H9 (cell line): ENCODE measurements around the gene NVL. TPM values are rescaled to one million over a fixed set of nuclear protein-coding genes. Genes with fewer than 3 reads are reported as not detected.

ENCODE experiments used
- DNase-seq: peaks from one replicate; pipeline ENCODE4 v3.0.0-alpha.2; 2017
- H2AFZ ChIP-seq: one replicate; pipeline ENCODE4 v1.6.1; 2013; ENCODE audit warnings: mild to moderate bottlenecking, low read length, control low read depth, moderate library complexity
- H2AK5ac ChIP-seq: 2 replicates; pipeline ENCODE4 v1.6.1; 2013; ENCODE audit warnings: low read length, control low read depth, mixed read lengths; ENCODE audit not compliant: insufficient read length
- H2BK120ac ChIP-seq: one replicate; pipeline ENCODE4 v1.6.1; 2013; ENCODE audit warnings: low read depth, mild to moderate bottlenecking, low read length, control low read depth, inconsistent platforms; ENCODE audit not compliant: poor library complexity, severe bottlenecking
- H2BK12ac ChIP-seq: 2 replicates; pipeline ENCODE4 v1.6.1; 2013; ENCODE audit warnings: low read length, control low read depth, mixed read lengths, low read depth; ENCODE audit not compliant: insufficient read length
- H2BK15ac ChIP-seq: 2 replicates; pipeline ENCODE4 v1.6.1; 2013; ENCODE audit warnings: low read depth, low read length, control low read depth
- H2BK20ac ChIP-seq: one replicate; pipeline ENCODE4 v1.6.1; 2013; ENCODE audit warnings: low read depth, mild to moderate bottlenecking, low read length, control low read depth, inconsistent platforms; ENCODE audit not compliant: poor library complexity, severe bottlenecking
- H2BK5ac ChIP-seq: 2 replicates; pipeline ENCODE4 v1.6.1; 2013; ENCODE audit warnings: low read length, control low read depth, mixed read lengths; ENCODE audit not compliant: insufficient read length
- H3K14ac ChIP-seq: 2 replicates; pipeline ENCODE4 v1.6.1; 2013; ENCODE audit warnings: low read length, control low read depth; ENCODE audit not compliant: insufficient read depth
- H3K18ac ChIP-seq: 2 replicates; pipeline ENCODE4 v1.6.1; 2013; ENCODE audit warnings: low read depth, mild to moderate bottlenecking, mixed read lengths, low read length, control low read depth; ENCODE audit not compliant: insufficient read length
- H3K23ac ChIP-seq: 2 replicates; pipeline ENCODE4 v1.6.1; 2013; ENCODE audit warnings: low read length, control low read depth, mixed read lengths, low read depth; ENCODE audit not compliant: insufficient read length
- H3K23me2 ChIP-seq: 2 replicates; pipeline ENCODE4 v1.6.1; 2013; ENCODE audit warnings: low read depth, mild to moderate bottlenecking, mixed read lengths, low read length, control low read depth; ENCODE audit not compliant: insufficient read length, poor library complexity, severe bottlenecking
- H3K27ac ChIP-seq: 2 replicates; pipeline ENCODE4 v1.5.1; 2013; ENCODE audit warnings: low read length, control low read depth, mixed read lengths, low read depth; ENCODE audit not compliant: insufficient read length
- H3K27me3 ChIP-seq: 2 replicates; pipeline ENCODE4 v1.6.1; 2013; ENCODE audit warnings: low read length, control low read depth, inconsistent platforms; ENCODE audit not compliant: insufficient read depth
- H3K4ac ChIP-seq: 2 replicates; pipeline ENCODE4 v1.6.1; 2013; ENCODE audit warnings: low read depth, mild to moderate bottlenecking, control low read depth, inconsistent platforms, low read length, moderate library complexity
- H3K4me1 ChIP-seq: 2 replicates; pipeline ENCODE4 v1.6.1; 2013; ENCODE audit warnings: low read length, control low read depth, inconsistent platforms; ENCODE audit not compliant: insufficient read depth
- H3K4me2 ChIP-seq: 2 replicates; pipeline ENCODE4 v1.6.1; 2013; ENCODE audit warnings: low read length, control low read depth, mixed read lengths; ENCODE audit not compliant: insufficient read length, insufficient read depth
- H3K56ac ChIP-seq: 2 replicates; pipeline ENCODE4 v1.6.1; 2013; ENCODE audit warnings: low read depth, mild to moderate bottlenecking, mixed read lengths, low read length, control low read depth; ENCODE audit not compliant: insufficient read length
- H3K79me1 ChIP-seq: 2 replicates; pipeline ENCODE4 v1.6.1; 2013; ENCODE audit warnings: low read depth, mild to moderate bottlenecking, moderate library complexity, low read length, control low read depth, inconsistent platforms; ENCODE audit not compliant: insufficient read depth, poor library complexity, severe bottlenecking
- H3K79me2 ChIP-seq: 2 replicates; pipeline ENCODE4 v1.6.1; 2013; ENCODE audit warnings: low read length, control low read depth, inconsistent platforms; ENCODE audit not compliant: insufficient read depth
- H3K9ac ChIP-seq: 2 replicates; pipeline ENCODE4 v1.6.1; 2013; ENCODE audit warnings: low read length, control low read depth, mixed read lengths; ENCODE audit not compliant: insufficient read length; ENCODE audit errors: extremely low read depth
- H3K9me3 ChIP-seq: one replicate; pipeline ENCODE4 v1.6.1; 2013; ENCODE audit warnings: low read depth, low read length, inconsistent platforms; ENCODE audit not compliant: control insufficient read depth
- H3T11ph ChIP-seq: one replicate; pipeline ENCODE4 v1.6.1; 2013; ENCODE audit warnings: mild to moderate bottlenecking, low read length, control low read depth, inconsistent platforms
- H4K20me1 ChIP-seq: one replicate; pipeline ENCODE4 v1.6.1; 2013; ENCODE audit not compliant: control insufficient read depth, insufficient read length, insufficient read depth
- H4K5ac ChIP-seq: 2 replicates; pipeline ENCODE4 v1.6.1; 2013; ENCODE audit warnings: low read depth, mild to moderate bottlenecking, mixed read lengths, low read length, control low read depth; ENCODE audit not compliant: insufficient read length
- H4K8ac ChIP-seq: replicated peaks from 2 replicates; pipeline ENCODE4 v1.6.1; 2013; ENCODE audit warnings: low read length, control low read depth, mixed read lengths, low read depth; ENCODE audit not compliant: insufficient read length
- H4K91ac ChIP-seq: 2 replicates; pipeline ENCODE4 v1.6.1; 2013; ENCODE audit warnings: low read depth, mild to moderate bottlenecking, moderate library complexity, mixed read lengths, low read length, control low read depth; ENCODE audit not compliant: insufficient read length
- H3K27ac Mint-ChIP-seq, 3 experiments: 2 replicates in 2 of 3; 3 replicates in 1 of 3; pipeline ENCODE4 v1.8.0; 2020 to 2021; ENCODE audit warnings: mixed read lengths in 3 of 3, mild to moderate bottlenecking in 1 of 3, moderate library complexity in 1 of 3
- H3K27me3 Mint-ChIP-seq: 2 replicates; pipeline ENCODE4 v1.8.0; 2021; ENCODE audit warnings: low read depth, mild to moderate bottlenecking, moderate library complexity, mixed read lengths
- H3K36me3 Mint-ChIP-seq, 3 experiments: 2 replicates in 2 of 3; 3 replicates in 1 of 3; pipeline ENCODE4 v1.8.0; 2020 to 2021; ENCODE audit warnings: low read depth in 3 of 3, mixed read lengths in 3 of 3; ENCODE audit not compliant: insufficient read depth in 1 of 3
- H3K4me1 Mint-ChIP-seq, 2 experiments: 2 replicates each; pipeline ENCODE4 v1.8.0; 2020; ENCODE audit warnings: mixed read lengths in 2 of 2
- H3K4me3 Mint-ChIP-seq, 2 experiments: 2 replicates in 1 of 2; 3 replicates in 1 of 2; pipeline ENCODE4 v1.8.0; 2020 to 2021; ENCODE audit warnings: mild to moderate bottlenecking in 2 of 2, mixed read lengths in 2 of 2, moderate library complexity in 1 of 2
- H3K9me3 Mint-ChIP-seq, 2 experiments: 2 replicates in 1 of 2; 3 replicates in 1 of 2; pipeline ENCODE4 v1.8.0; 2020; ENCODE audit warnings: mild to moderate bottlenecking in 2 of 2, mixed read lengths in 2 of 2, moderate library complexity in 1 of 2
- WGBS: extraction: QIAGEN DNeasy Blood & Tissue Kit; methylation state at CpG from one replicate; pipeline ENCODE4 v1.1.7; 2013; ENCODE audit warnings: missing lambda C conversion rate, low lambda C conversion rate, mixed read lengths; ENCODE audit not compliant: insufficient read length; ENCODE audit errors: extremely low coverage; 5-methylcytosine and 5-hydroxymethylcytosine counted together
- total RNA-seq: library from RNA; stranded (reverse); gene quantifications from 2 replicates; pipeline ENCODE4 v1.2.1, GENCODE V29; 2021
- TF ChIP-seq, protein P1 (sequence below): fragments of 200-600 bp; sonication (generic); conservative IDR thresholded peaks from 3 replicates; pipeline ENCODE4 v1.8.0; 2021; ENCODE audit warnings: antibody characterized with exemption, mild to moderate bottlenecking

Gene NVL
- total RNA-seq, 1 experiment from 2014 or later: 66.9 TPM

DNA sequence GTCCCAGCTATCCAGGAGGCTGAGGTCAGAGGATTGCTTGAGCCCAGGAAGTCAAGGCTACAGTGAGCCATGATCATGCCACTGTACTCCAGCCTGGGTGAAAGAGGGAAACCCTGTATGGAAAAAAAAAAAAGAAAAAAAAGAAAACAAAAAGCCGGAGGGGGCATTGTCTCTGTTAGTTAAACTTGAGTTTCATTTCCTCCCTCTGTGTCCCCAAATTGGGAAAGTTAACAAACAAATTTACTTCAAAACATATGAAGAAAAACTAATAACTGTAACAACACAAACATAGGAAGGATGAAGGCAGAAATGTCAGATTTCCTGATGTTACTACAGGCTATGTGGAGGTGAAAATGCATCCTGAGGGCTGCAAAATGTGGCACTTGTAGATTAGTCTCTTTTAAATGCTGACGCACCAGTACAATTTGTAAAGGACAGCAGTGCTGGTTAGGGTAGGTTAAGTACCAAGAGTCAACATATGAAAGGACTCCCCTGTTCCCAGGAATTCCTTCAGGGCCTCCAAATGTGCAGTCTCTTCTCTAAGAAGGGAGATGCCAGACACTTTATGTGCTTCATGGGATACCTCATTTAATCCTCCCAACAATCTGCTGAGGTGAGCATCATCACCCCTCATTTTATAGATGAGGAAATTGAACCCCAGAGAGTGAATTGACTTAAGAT is 94.0 kb downstream of the NVL start:
- DNase-seq: peak; percentile 69
- no peak overlapping the region for H3K14ac ChIP-seq
- no peak overlapping the region for H4K8ac ChIP-seq
- no peak overlapping the region for H4K91ac ChIP-seq
- peaks cover 14 to 44% (median 26%) of the 10 kb centered on the region in 3 experiments; a peak in 6 of 7 replicates for H3K36me3 Mint-ChIP-seq
- no peaks in the 10 kb centered on the region for H3K9me3 Mint-ChIP-seq
- H4K5ac ChIP-seq: no peak overlapping the region
- no peaks in the 10 kb centered on the region for H3K79me2 ChIP-seq
- H3K4ac ChIP-seq: no peak overlapping the region
- no peak overlapping the region for H3K18ac ChIP-seq
- no peaks in the 10 kb centered on the region for H3K79me1 ChIP-seq
- peak overlapping the region; percentile 22 for H3K4me2 ChIP-seq
- no peaks in the 10 kb centered on the region for H3K9me3 ChIP-seq
- no peak overlapping the region for H2BK5ac ChIP-seq
- H3T11ph ChIP-seq: no peak overlapping the region
- no peaks in the 10 kb centered on the region for H3K27me3 Mint-ChIP-seq
- H2AFZ ChIP-seq: no peak overlapping the region
- H3K27ac ChIP-seq: no peak overlapping the region
- no peak overlapping the region for H3K9ac ChIP-seq
- H3K56ac ChIP-seq: no peak overlapping the region
- peaks cover 12% of the 10 kb centered on the region; the same call in 1 of the 2 replicates for H3K4me1 ChIP-seq
- H3K4me3 Mint-ChIP-seq: peak overlapping the region in 1 of 2 experiments; percentile 23; a peak in 2 of 5 replicates
- H3K27ac Mint-ChIP-seq: peak overlapping the region; percentile 56 to 97 (median 95); a peak in 6 of 7 replicates
- H3K23ac ChIP-seq: no peak overlapping the region
- no peak overlapping the region for H2BK120ac ChIP-seq
- no peak overlapping the region for H2BK15ac ChIP-seq
- TF ChIP-seq, protein P1, sequence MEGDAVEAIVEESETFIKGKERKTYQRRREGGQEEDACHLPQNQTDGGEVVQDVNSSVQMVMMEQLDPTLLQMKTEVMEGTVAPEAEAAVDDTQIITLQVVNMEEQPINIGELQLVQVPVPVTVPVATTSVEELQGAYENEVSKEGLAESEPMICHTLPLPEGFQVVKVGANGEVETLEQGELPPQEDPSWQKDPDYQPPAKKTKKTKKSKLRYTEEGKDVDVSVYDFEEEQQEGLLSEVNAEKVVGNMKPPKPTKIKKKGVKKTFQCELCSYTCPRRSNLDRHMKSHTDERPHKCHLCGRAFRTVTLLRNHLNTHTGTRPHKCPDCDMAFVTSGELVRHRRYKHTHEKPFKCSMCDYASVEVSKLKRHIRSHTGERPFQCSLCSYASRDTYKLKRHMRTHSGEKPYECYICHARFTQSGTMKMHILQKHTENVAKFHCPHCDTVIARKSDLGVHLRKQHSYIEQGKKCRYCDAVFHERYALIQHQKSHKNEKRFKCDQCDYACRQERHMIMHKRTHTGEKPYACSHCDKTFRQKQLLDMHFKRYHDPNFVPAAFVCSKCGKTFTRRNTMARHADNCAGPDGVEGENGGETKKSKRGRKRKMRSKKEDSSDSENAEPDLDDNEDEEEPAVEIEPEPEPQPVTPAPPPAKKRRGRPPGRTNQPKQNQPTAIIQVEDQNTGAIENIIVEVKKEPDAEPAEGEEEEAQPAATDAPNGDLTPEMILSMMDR: no peak
- no peak overlapping the region for H2BK20ac ChIP-seq
- H2AK5ac ChIP-seq: no peak overlapping the region
- no CpG with 5 or more reads among the region's 2 CpGs for WGBS
- H3K23me2 ChIP-seq: no peaks in the 10 kb centered on the region
- H3K27me3 ChIP-seq: no peaks in the 10 kb centered on the region
- H2BK12ac ChIP-seq: no peak overlapping the region
- no peaks in the 10 kb centered on the region for H4K20me1 ChIP-seq
- H3K4me1 Mint-ChIP-seq: peaks cover 48 to 54% of the 10 kb centered on the region in 2 experiments
